Effector memory CD4-positive, alpha-beta T cell (primary cell): ENCODE results near the gene METTL13.

ENCODE experiments used
- DNase-seq, 3 donors: peaks; one replicate each; pipeline ENCODE4 v3.0.0-alpha.2; 2020
- H3K27ac ChIP-seq: 2 replicates; pipeline ENCODE4 v1.7.0; 2013; ENCODE audit warnings: mild to moderate bottlenecking, low read length, moderate library complexity; ENCODE audit not compliant: insufficient read depth, poor library complexity, severe bottlenecking
- H3K27me3 ChIP-seq: replicated peaks from 2 replicates; pipeline ENCODE4 v1.7.0; 2013; ENCODE audit warnings: mild to moderate bottlenecking, low read length; ENCODE audit not compliant: insufficient read depth, control insufficient read depth, poor library complexity, severe bottlenecking
- H3K36me3 ChIP-seq: 2 replicates; pipeline ENCODE4 v1.7.0; 2013; ENCODE audit warnings: mild to moderate bottlenecking, low read length, moderate library complexity; ENCODE audit not compliant: control insufficient read depth, insufficient read depth
- H3K4me1 ChIP-seq: 2 replicates; pipeline ENCODE4 v1.7.0; 2013; ENCODE audit warnings: low read length, mild to moderate bottlenecking; ENCODE audit not compliant: control insufficient read depth, insufficient read depth, poor library complexity, severe bottlenecking
- H3K4me3 ChIP-seq: 2 replicates; pipeline ENCODE4 v1.7.0; 2013; ENCODE audit warnings: low read length, low read depth, mild to moderate bottlenecking; ENCODE audit not compliant: insufficient read depth, poor library complexity, severe bottlenecking
- H3K9me3 ChIP-seq: 2 replicates; pipeline ENCODE4 v1.7.0; 2013; ENCODE audit warnings: mild to moderate bottlenecking, low read length, moderate library complexity; ENCODE audit not compliant: control insufficient read depth

Gene METTL13

GRCh38 chr1:171800342-171800741 is 18.9 kb downstream of the METTL13 start:
- Histone ChIP-seq H3K9me3 (no peaks in the 10 kb centered on the region), H3K27me3 (no peaks in the 10 kb centered on the region), H3K4me3 (no peak overlapping the region), H3K36me3 (peaks cover 27% of the 10 kb centered on the region), H3K27ac (no peak overlapping the region), H3K4me1 (no peaks in the 10 kb centered on the region)
- no peak for DNase-seq

- DNase-seq, result no peak
- Histone ChIP-seq H3K27me3 (no peaks in the 10 kb centered on the region), H3K9me3 (no peaks in the 10 kb centered on the region), H3K4me1 (no peaks in the 10 kb centered on the region), H3K4me3 (no peak overlapping the region), H3K36me3 (peaks cover 22% of the 10 kb centered on the region), H3K27ac (no peak overlapping the region)
Observed at GRCh38 chr1:171800851-171801250, 19.4 kb downstream of the METTL13 start.

- H3K9me3 ChIP-seq, result no peaks in the 10 kb centered on the region
- H3K4me1 ChIP-seq, result no peaks in the 10 kb centered on the region
- H3K27me3 ChIP-seq, result no peaks in the 10 kb centered on the region
- no peak for DNase-seq
- no peak overlapping the region for H3K27ac ChIP-seq
- peaks cover 16% of the 10 kb centered on the region for H3K36me3 ChIP-seq
- H3K4me3 ChIP-seq, result no peak overlapping the region
Observed at GRCh38 chr1:171801487-171801891, 20.0 kb downstream of the METTL13 start.

GRCh38 chr1:171802207-171802606 is 20.7 kb downstream of the METTL13 start:
- DNase-seq, result no peak
- no peaks in the 10 kb centered on the region for H3K9me3 ChIP-seq
- no peaks in the 10 kb centered on the region for H3K27me3 ChIP-seq
- peaks cover 9% of the 10 kb centered on the region for H3K36me3 ChIP-seq
- no peaks in the 10 kb centered on the region for H3K4me1 ChIP-seq
- no peak overlapping the region for H3K27ac ChIP-seq
- H3K4me3 ChIP-seq, result no peak overlapping the region

- Histone ChIP-seq H3K27ac (no peak overlapping the region), H3K9me3 (no peaks in the 10 kb centered on the region), H3K4me3 (no peak overlapping the region), H3K36me3 (peaks cover 1% of the 10 kb centered on the region), H3K27me3 (no peaks in the 10 kb centered on the region), H3K4me1 (no peaks in the 10 kb centered on the region)
- DNase-seq, result no peak
Observed at GRCh38 chr1:171803045-171803444, 21.6 kb downstream of the METTL13 start.

GRCh38 chr1:171803461-171804022 is 22.1 kb downstream of the METTL13 start:
- no peaks in the 10 kb centered on the region for H3K4me1 ChIP-seq
- H3K9me3 ChIP-seq, result no peaks in the 10 kb centered on the region
- H3K27ac ChIP-seq, result no peak overlapping the region
- no peak for DNase-seq
- H3K4me3 ChIP-seq, result no peak overlapping the region
- H3K27me3 ChIP-seq, result no peaks in the 10 kb centered on the region
- no peaks in the 10 kb centered on the region for H3K36me3 ChIP-seq

- DNase-seq, result no peak
- H3K4me3 ChIP-seq, result no peak overlapping the region
- no peaks in the 10 kb centered on the region for H3K4me1 ChIP-seq
- H3K36me3 ChIP-seq, result no peaks in the 10 kb centered on the region
- H3K27ac ChIP-seq, result no peak overlapping the region
- H3K9me3 ChIP-seq, result no peaks in the 10 kb centered on the region
- H3K27me3 ChIP-seq, result no peaks in the 10 kb centered on the region
Observed at GRCh38 chr1:171805395-171806115, 24.1 kb downstream of the METTL13 start.

- Histone ChIP-seq H3K27ac (no peak overlapping the region), H3K36me3 (no peaks in the 10 kb centered on the region), H3K9me3 (no peaks in the 10 kb centered on the region), H3K4me1 (no peaks in the 10 kb centered on the region), H3K27me3 (no peaks in the 10 kb centered on the region), H3K4me3 (no peak overlapping the region)
- DNase-seq, result no peak
Observed at GRCh38 chr1:171807556-171807955, 26.1 kb downstream of the METTL13 start.

- H3K9me3 ChIP-seq, result no peaks in the 10 kb centered on the region
- DNase-seq, result no peak
- H3K27ac ChIP-seq, result no peak overlapping the region
- H3K4me1 ChIP-seq, result no peaks in the 10 kb centered on the region
- no peaks in the 10 kb centered on the region for H3K36me3 ChIP-seq
- H3K4me3 ChIP-seq, result no peak overlapping the region
- H3K27me3 ChIP-seq, result no peaks in the 10 kb centered on the region
Observed at GRCh38 chr1:171809834-171810233, 28.4 kb downstream of the METTL13 start.

- H3K9me3 ChIP-seq, result no peaks in the 10 kb centered on the region
- no peak overlapping the region for H3K27ac ChIP-seq
- H3K4me1 ChIP-seq, result no peaks in the 10 kb centered on the region
- H3K4me3 ChIP-seq, result no peak overlapping the region
- no peaks in the 10 kb centered on the region for H3K36me3 ChIP-seq
- no peak for DNase-seq
- H3K27me3 ChIP-seq, result no peaks in the 10 kb centered on the region
Observed at GRCh38 chr1:171811672-171812071, 30.2 kb downstream of the METTL13 start.
